Stimulated activated CD4-positive, alpha-beta T cell treated with anti-CD3 and anti-CD28 coated beads, Interleukin-12 subunit alpha, Interleukin-12 subunit beta, amount 100 ng/mL, for 24 hours (primary cell): ENCODE measurements around the gene FANCD2.
A peak's percentile ranks its signal among the peaks of the same experiment; 100 is the strongest.
"Not testable (repeated sequence)": the region's sequence is repeated elsewhere in the genome, so short reads cannot be mapped to it uniquely, and the experiment has no call there.

Source experiments
- DNase-seq, 2 experiments: peaks; one replicate each; pipeline ENCODE4 v3.0.0-alpha.2; 2020; ENCODE audit warnings: low read depth in 2 of 2

FANCD2 gene

GRCh38 chr3:10015461-10015904, 10.8 kb upstream of the FANCD2 start:
- no peak for DNase-seq

GRCh38 chr3:10017636-10018292, 8.5 kb upstream of the FANCD2 start:
- DNase-seq: peak in 1 of 2 experiments; percentile 52

- DNase-seq: not testable (repeated sequence)
These were observed 7.4 kb upstream of the FANCD2 start for GRCh38 chr3:10018806-10019205.

- DNase-seq: no peak
These were observed 6.9 kb upstream of the FANCD2 start for GRCh38 chr3:10019326-10019725.

- DNase-seq: no peak
These were observed 4.1 kb upstream of the FANCD2 start for GRCh38 chr3:10021856-10022775.

GRCh38 chr3:10023587-10024310, 2.5 kb upstream of the FANCD2 start:
- DNase-seq: no peak

GRCh38 chr3:10025205-10026083, 793 bp upstream of the FANCD2 start:
- no peak for DNase-seq

GRCh38 chr3:10041034-10041433, 14.8 kb downstream of the FANCD2 start:
- no peak for DNase-seq

- DNase-seq: no peak
These were observed 21.6 kb downstream of the FANCD2 start for GRCh38 chr3:10047876-10048275.

- not testable (repeated sequence) for DNase-seq
These were observed 26.8 kb downstream of the FANCD2 start for GRCh38 chr3:10053054-10053453.

GRCh38 chr3:10055097-10055496, 28.9 kb downstream of the FANCD2 start:
- no peak for DNase-seq

GRCh38 chr3:10070077-10070476, 43.8 kb downstream of the FANCD2 start:
- DNase-seq: not testable (repeated sequence)

- no peak for DNase-seq
These were observed 48.4 kb downstream of the FANCD2 start for GRCh38 chr3:10074666-10075065.

GRCh38 chr3:10081871-10082270, 55.6 kb downstream of the FANCD2 start:
- DNase-seq: no peak

GRCh38 chr3:10085738-10086137, 59.5 kb downstream of the FANCD2 start:
- DNase-seq: no peak

- no peak for DNase-seq
These were observed 62.0 kb downstream of the FANCD2 start for GRCh38 chr3:10088256-10088655.

- no peak for DNase-seq
These were observed 63.9 kb downstream of the FANCD2 start for GRCh38 chr3:10090179-10090578.

GRCh38 chr3:10090774-10091173, 64.5 kb downstream of the FANCD2 start:
- not testable (repeated sequence) for DNase-seq

GRCh38 chr3:10091387-10091786, 65.2 kb downstream of the FANCD2 start:
- not testable (repeated sequence) for DNase-seq

- DNase-seq: no peak
These were observed 67.4 kb downstream of the FANCD2 start for GRCh38 chr3:10093678-10094077.

- DNase-seq: no peak
These were observed 72.8 kb downstream of the FANCD2 start for GRCh38 chr3:10099041-10099440.
